ENCODE results near the gene GPRC5D.

Gene GPRC5D

DNA sequence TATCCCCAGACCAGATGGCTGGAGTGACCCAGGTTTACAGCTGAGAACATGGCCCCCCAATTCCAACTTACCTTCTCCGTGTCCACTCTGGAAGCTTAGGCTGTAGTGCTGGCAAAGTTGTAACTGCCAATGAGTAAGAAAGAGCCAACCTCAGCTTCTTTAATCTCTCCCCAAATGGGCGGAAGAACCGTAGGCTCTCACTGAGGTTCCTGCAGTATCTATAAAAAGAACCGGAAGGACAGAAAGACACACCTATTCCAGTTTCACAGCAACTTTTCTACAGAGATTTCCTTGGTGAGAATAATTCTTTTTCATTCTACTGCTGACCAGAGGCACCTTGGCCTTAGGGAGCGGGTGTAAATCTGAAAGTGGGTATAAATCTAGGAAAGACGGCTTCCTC, at the start of gene GPRC5D:
GPRC5D (minus strand) TSS at position 135 of the 400 bp plus-strand sequence. CDS start 1,786 bp downstream, outside the sequence.
- DNase-seq: no peak

GRCh38 chr12:13001775-13002040, 49.7 kb upstream of the GPRC5D start:
- DNase-seq: no peak

- no peak for DNase-seq
Measured at GRCh38 chr12:13000925-13001774, 49.2 kb upstream of the GPRC5D start.

DNA sequence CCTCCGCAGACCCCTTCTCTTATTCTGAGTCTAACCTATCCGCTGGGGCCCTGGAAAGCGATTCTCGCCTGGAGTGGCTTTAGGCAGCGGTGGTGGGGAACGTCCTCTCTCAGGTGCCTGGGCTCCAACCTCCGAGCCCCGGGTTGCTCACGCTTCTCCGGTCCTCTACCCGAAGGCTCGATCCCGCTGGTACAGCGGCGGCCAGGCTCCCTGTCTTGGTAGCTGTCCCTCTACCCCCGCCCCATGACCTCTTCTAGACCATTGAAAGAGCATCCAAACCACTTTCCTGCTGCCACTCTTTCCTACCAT, 48.6 kb upstream of the GPRC5D start:
- DNase-seq: no peak

- DNase-seq: peak; percentile 68
Measured at GRCh38 chr12:12999959-13000615, 48.1 kb upstream of the GPRC5D start, which contains the start of gene HEBP1. Gene HEBP1 (minus strand): TSS chr12:13000265. CDS start chr12:13000114, 151 bp downstream.

DNA sequence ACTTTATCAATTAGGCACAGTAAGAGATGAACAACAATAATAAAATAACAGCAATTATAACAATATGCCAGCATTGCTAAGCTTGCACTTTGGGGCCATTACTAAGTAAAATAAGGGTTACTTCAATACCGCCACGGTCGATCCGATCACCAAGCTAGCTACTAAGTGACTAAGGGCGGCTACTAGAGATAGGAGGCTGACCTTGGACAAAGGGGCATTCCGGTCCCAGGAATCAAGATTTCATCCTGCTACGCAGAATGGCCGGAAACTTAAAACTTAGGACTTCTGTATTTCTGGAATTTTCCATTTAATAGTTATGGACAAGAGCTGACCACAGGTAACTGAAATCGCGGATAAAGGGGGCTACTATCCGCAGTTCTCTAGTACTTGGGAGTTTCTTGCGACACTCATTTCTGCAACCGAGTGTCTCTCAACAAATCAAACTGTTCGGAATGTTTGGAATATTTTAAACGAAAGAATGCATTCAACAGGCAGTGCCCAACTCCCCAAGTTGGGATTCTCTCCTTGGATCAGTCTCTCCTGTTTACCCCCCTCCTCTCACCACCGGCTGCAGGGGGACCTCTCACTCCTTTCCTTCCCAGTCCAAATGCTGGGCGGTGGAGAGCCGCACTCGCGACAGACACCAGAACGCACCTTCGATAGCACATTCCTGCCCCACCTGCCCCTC, 47.4 kb upstream of the GPRC5D start:
- DNase-seq: no peak

GRCh38 chr12:12998248-12998647, 46.3 kb upstream of the GPRC5D start:
- DNase-seq: no peak

- DNase-seq: no peak
Measured at GRCh38 chr12:12997734-12998133, 45.8 kb upstream of the GPRC5D start.

- no peak for DNase-seq
Measured at GRCh38 chr12:12997156-12997555, 45.2 kb upstream of the GPRC5D start.

- no peak for DNase-seq
Measured at GRCh38 chr12:12996209-12996608, 44.2 kb upstream of the GPRC5D start.

DNA sequence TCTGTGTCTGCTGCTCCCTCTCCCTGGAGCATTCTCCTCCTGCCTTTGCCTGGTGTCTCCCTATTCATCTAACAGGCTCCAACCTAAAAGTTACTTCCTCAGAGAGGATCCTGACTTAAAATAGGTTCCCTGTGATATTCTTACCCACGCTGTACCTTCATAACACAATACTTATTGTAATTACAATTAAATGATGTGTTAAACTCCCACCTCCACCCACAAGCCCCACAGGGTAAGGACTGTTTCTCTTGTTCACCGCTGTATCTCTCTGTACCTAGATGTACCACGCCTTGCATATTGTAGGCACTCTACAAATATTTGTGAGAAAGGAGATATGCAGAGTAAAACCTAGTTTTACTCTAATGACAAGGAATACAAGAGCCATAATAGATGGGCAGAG, 43.1 kb upstream of the GPRC5D start:
- DNase-seq: no peak

GRCh38 chr12:12993367-12993766, 41.4 kb upstream of the GPRC5D start:
- no peak for DNase-seq

GRCh38 chr12:12992418-12993130, 40.6 kb upstream of the GPRC5D start:
- no peak for DNase-seq

DNA sequence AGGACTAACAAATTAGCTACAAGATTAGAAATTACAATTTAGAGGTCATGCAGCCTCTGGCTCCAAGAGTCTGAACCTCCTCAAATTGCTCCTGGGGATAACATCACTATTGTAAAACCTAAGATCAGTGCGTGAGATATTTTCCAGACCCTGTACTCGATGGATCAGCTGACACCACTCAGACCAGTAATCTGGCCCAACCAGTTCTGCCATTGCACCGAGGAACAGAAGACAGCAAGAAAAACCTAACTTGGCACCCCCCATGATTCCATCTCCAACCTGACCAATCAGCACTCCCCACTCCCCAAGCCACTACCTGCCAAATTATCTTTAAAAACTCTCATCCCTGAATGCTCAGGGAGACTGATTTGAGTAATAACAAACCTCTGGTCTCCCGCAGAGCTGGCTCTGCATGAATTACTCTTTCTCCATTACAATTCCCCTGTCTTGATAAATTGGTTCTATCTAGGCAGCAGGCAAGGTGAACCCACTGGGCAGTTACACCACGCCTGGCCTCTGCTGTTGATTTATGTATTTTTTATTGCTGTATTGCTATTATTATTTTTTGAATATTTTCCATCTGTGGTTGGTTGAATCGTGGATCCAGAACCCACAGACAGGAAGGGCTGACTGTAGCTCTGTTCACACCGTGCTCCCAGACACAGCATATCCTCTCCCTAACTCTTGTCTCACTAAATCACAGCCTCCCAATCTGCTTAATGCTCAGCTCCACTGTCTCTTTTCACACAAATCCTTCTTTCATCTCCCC, 38.9 kb upstream of the GPRC5D start:
- DNase-seq: no peak

GRCh38 chr12:12987421-12987820, 35.5 kb upstream of the GPRC5D start:
- DNase-seq: no peak

- DNase-seq: no peak
Measured at GRCh38 chr12:12986775-12987331, 34.9 kb upstream of the GPRC5D start.

DNA sequence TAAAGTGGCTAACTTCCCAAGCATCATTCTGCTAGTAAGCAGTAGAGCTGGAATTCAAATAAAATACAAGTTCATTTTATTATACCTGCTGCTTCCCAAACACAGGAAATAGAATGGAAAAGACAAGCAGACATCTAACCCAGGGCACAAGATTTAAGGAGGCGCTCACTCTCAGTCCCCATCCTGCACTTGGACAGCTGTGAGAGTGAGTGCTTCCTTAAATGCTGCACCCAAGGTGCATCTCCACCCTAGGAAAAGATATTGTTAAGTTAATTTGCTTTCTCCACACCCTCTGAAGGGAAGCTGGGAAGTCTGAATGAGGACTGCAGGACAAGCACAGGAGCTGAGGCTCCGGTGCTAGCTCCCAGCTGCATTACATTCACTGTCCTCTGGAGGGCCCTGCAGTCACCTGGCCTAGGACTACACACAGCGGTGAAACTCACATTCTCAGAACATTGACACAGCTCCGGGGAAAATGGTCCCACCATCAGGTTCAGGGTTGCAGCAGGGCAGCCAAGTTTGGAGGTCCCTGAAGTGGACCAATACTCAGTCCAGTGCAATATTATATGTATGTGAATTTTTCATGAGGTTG, 33.9 kb upstream of the GPRC5D start:
- DNase-seq: no peak

DNA sequence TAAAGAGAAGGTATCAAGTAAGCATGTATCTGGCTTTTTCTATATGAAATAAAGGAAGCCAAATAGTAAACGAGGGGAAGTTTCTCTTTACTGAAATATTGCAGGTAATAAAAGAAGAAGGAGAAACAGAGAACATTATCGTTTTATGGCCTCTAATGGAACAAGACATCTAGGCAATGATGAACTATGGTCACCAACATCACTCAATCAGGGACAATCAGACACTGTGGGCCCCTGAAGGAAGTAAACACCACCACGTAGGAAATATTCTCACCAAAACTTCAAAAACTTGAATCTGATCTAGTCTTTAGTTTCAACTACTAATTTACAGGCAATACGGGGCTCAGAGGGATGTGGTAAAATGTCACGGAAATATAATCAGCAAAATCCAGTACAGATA, 32.2 kb upstream of the GPRC5D start:
- DNase-seq: no peak

DNA sequence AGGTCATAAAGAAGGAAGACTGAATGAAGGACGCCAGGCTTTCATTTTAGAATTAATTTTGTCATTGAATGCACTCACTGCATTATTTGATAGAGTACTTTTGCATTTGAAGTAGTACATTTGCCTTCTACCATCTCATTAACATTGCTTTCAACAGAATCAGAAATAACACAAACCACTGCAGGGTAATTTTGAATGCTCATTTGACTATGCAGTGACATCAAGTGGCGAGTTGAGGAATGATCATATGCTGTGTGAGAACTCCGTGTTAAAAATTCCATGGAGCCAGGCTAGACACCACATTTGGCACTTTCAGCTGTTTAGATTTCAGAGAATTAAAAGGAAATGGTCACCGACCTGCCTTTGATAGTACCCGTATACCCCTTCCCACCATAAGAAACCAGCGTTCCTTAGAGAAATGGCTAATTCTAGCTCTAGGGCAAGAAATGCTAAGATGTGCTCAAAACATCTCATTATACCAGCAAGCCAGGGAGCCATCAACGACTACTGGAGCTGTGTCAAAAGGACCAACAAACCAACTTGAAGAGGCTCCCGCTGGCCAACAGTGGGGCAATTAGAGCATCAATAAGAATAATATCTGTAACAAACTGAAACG, 31.6 kb upstream of the GPRC5D start:
- DNase-seq: peak; percentile 14

GRCh38 chr12:12982331-12982730, 30.4 kb upstream of the GPRC5D start:
- no peak for DNase-seq

GRCh38 chr12:12979731-12980259, 27.8 kb upstream of the GPRC5D start:
- no peak for DNase-seq
